OCI-LY7 (cell line): ENCODE data around the gene TEN1. TPM values are rescaled to one million over a fixed set of nuclear protein-coding genes. Genes with fewer than 3 reads are reported as not detected.

Experiments
- BruUV-seq: library from RNA; stranded (reverse); fragments of 400-500 nt; replicated peaks from 2 replicates; lab custom pipeline; 2021; lab: Mats Ljungman, UMichigan
- CTCF ChIA-PET: fragments of 300-600 bp; sonication (Branson Sonifier 250); formaldehyde crosslinking; loops from one replicate; lab custom pipeline; 2022; ENCODE audit warnings: antibody characterized with exemption; ENCODE audit not compliant: unreplicated experiment; lab: Charles Lee
- POLR2A ChIA-PET: fragments of 300-600 bp; sonication (Branson Sonifier 250); formaldehyde crosslinking; loops from one replicate; lab custom pipeline; 2022; ENCODE audit warnings: antibody characterized with exemption; lab: Charles Lee
- DNase-seq: peaks from one replicate; pipeline ENCODE4 v3.0.0-alpha.2; 2015; ENCODE audit warnings: low spot score
- H2AFZ ChIP-seq: fragments of 200-600 bp; sonication (generic), shearing (Covaris generic); 2 replicates; pipeline ENCODE4 v1.6.1; 2014; ENCODE audit warnings: mild to moderate bottlenecking, antibody characterized with exemption, low read length, moderate library complexity
- H3K27ac ChIP-seq: fragments of 200-600 bp; sonication (generic); 2 replicates; pipeline ENCODE4 v1.5.1; 2014; ENCODE audit warnings: mixed run types, low read depth, mild to moderate bottlenecking, moderate library complexity, low read length, inconsistent platforms; ENCODE audit not compliant: poor library complexity, severe bottlenecking
- H3K36me3 ChIP-seq: fragments of 200-600 bp; sonication (generic); 2 replicates; pipeline ENCODE4 v1.6.1; 2014; ENCODE audit warnings: mild to moderate bottlenecking, antibody characterized with exemption, low read length, moderate library complexity, mixed read lengths; ENCODE audit not compliant: insufficient read depth
- H3K4me1 ChIP-seq: fragments of 200-600 bp; sonication (generic); 2 replicates; pipeline ENCODE4 v1.5.1; 2014; ENCODE audit warnings: mild to moderate bottlenecking, low read length; ENCODE audit not compliant: insufficient read depth, poor library complexity, severe bottlenecking
- H3K4me2 ChIP-seq: fragments of 200-600 bp; sonication (generic); 2 replicates; pipeline ENCODE4 v1.6.1; 2014; ENCODE audit warnings: mild to moderate bottlenecking, low read length
- H3K4me3 ChIP-seq: fragments of 200-600 bp; sonication (generic); 2 replicates; pipeline ENCODE4 v1.5.1; 2014; ENCODE audit warnings: mild to moderate bottlenecking, low read depth, low read length; ENCODE audit not compliant: poor library complexity, severe bottlenecking
- H3K79me2 ChIP-seq: fragments of 200-600 bp; sonication (generic); 2 replicates; pipeline ENCODE4 v1.6.1; 2016; ENCODE audit warnings: low read depth, mild to moderate bottlenecking, low read length, moderate library complexity, mixed read lengths; ENCODE audit not compliant: insufficient read depth
- H3K9me2 ChIP-seq: fragments of 200-600 bp; sonication (generic); 2 replicates; pipeline ENCODE4 v1.6.1; 2016; ENCODE audit warnings: mild to moderate bottlenecking, low read length, mixed read lengths; ENCODE audit not compliant: insufficient read depth
- H3K9me3 ChIP-seq: fragments of 200-600 bp; sonication (generic); 2 replicates; pipeline ENCODE4 v1.6.1; 2014; ENCODE audit warnings: mild to moderate bottlenecking, mixed run types, low read length, mixed read lengths
- H4K20me1 ChIP-seq: fragments of 200-600 bp; sonication (generic); 2 replicates; pipeline ENCODE4 v1.6.1; 2014; ENCODE audit warnings: mild to moderate bottlenecking, antibody characterized with exemption, low read length, moderate library complexity, mixed read lengths; ENCODE audit not compliant: insufficient read depth
- CTCF ChIP-seq: fragments of 200-600 bp; sonication (generic); conservative IDR thresholded peaks from 2 replicates; pipeline ENCODE4 v1.5.1; 2014; ENCODE audit warnings: mild to moderate bottlenecking, antibody characterized with exemption, low read length, moderate library complexity, mixed read lengths
- EZH2phosphoT487 ChIP-seq: fragments of 200-600 bp; sonication (generic); IDR thresholded peaks from 2 replicates; pipeline ENCODE4 v1.6.1; 2018; ENCODE audit warnings: low read depth, borderline replicate concordance, mild to moderate bottlenecking, mixed run types, antibody characterized with exemption, low read length, moderate library complexity, mixed read lengths
- intact Hi-C: fragments of 100-400 bp; cut with micrococcal nuclease; formaldehyde crosslinking; loops from one replicate; pipeline ENCODE4 v1.10.0; 2022; ENCODE audit not compliant: unreplicated experiment
- total RNA-seq, 2 experiments: library from RNA; depleted of rRNA in 1 of 2; stranded (reverse); fragments of >200 nt in 1 of 2; shearing (Covaris generic) in 1 of 2; gene quantifications; 2 replicates each; pipeline ENCODE4 v1.2.3, GENCODE V29; 2014 to 2022

Gene TEN1
- total RNA-seq, 2 experiments from 2014 or later, result 17.6 to 18.2 TPM

DNA sequence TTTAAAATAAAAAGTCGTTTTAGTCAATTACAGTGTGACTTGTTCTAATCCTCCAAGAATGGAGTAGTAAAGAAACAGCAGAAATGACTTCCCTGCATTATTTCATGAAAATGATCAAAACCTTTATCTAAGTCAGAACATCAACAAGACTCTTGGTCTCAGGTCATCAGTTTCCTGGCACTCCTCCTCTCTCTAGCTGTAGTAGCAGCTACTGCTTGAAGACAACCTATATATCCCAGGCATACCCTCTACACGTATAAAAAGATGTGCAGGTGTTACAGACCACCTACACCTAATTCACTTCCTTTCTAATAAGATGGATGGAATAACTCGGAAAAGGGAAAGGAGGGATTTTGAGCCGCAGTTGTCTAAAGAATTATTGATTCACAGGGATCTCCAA, 36.6 kb upstream of the TEN1 start:
- Histone ChIP-seq H4K20me1 (no peaks in the 10 kb centered on the region), H3K4me3 (no peak overlapping the region), H2AFZ (no peak overlapping the region), H3K79me2 (no peaks in the 10 kb centered on the region), H3K9me2 (no peaks in the 10 kb centered on the region), H3K36me3 (peaks cover 17% of the 10 kb centered on the region; the same call in 1 of the 2 replicates), H3K4me2 (no peak overlapping the region), H3K9me3 (no peaks in the 10 kb centered on the region), H3K27ac (no peak overlapping the region), H3K4me1 (peaks cover 19% of the 10 kb centered on the region)
- DNase-seq, result no peak
- POLR2A ChIA-PET, result interaction anchor here (0.6 to 0.9 kb wide), 2 partner anchors 12 to 19 kb away, joined by 3 to 4 read pairs; no protein-coding TSS in a partner anchor
- CTCF ChIA-PET, result no interaction called here
- intact Hi-C loops, result no loop called here
- no TSS peak for BruUV-seq
- no peak for TF ChIP-seq CTCF
- TF ChIP-seq EZH2phosphoT487, result no peak

- no peaks in the 10 kb centered on the region for H4K20me1 ChIP-seq
- H3K4me1 ChIP-seq, result peaks cover 19% of the 10 kb centered on the region
- BruUV-seq, result no TSS peak
- no peak overlapping the region for H2AFZ ChIP-seq
- H3K4me3 ChIP-seq, result no peak overlapping the region
- DNase-seq, result no peak
- H3K27ac ChIP-seq, result no peak overlapping the region
- H3K9me3 ChIP-seq, result no peaks in the 10 kb centered on the region
- H3K4me2 ChIP-seq, result no peak overlapping the region
- TF ChIP-seq CTCF (no peak), EZH2phosphoT487 (no peak)
- no peaks in the 10 kb centered on the region for H3K9me2 ChIP-seq
- ChIA-PET POLR2A (interaction anchor here (0.9 to 1.0 kb wide), 2 partner anchors 13 to 18 kb away, joined by 3 read pairs; no protein-coding TSS in a partner anchor), CTCF (no interaction called here)
- no peaks in the 10 kb centered on the region for H3K79me2 ChIP-seq
- H3K36me3 ChIP-seq, result peaks cover 25% of the 10 kb centered on the region; the same call in 1 of the 2 replicates
- intact Hi-C loops, result no loop called here
Observed at GRCh38 chr17:75943491-75943890, 35.5 kb upstream of the TEN1 start.

GRCh38 chr17:75945211-75945610, 33.8 kb upstream of the TEN1 start:
- Histone ChIP-seq H3K27ac (no peak overlapping the region), H3K79me2 (no peaks in the 10 kb centered on the region), H3K36me3 (peaks cover 39% of the 10 kb centered on the region), H3K4me1 (peaks cover 11% of the 10 kb centered on the region), H3K4me3 (no peak overlapping the region), H4K20me1 (no peaks in the 10 kb centered on the region), H2AFZ (no peak overlapping the region), H3K9me3 (no peaks in the 10 kb centered on the region), H3K9me2 (no peaks in the 10 kb centered on the region), H3K4me2 (no peak overlapping the region)
- no peak for TF ChIP-seq EZH2phosphoT487
- TF ChIP-seq CTCF, result no peak
- ChIA-PET POLR2A (interaction anchor here (0.7 to 1.0 kb wide), 2 partner anchors 12 to 192 kb away, joined by 3 read pairs; no protein-coding TSS in a partner anchor), CTCF (interaction anchor here (0.6 to 1.0 kb wide), 2 partner anchors 69 to 436 kb away, joined by 3 read pairs; no protein-coding TSS in a partner anchor)
- no peak for DNase-seq
- BruUV-seq, result no TSS peak
- intact Hi-C loops, result no loop called here
